Peyer's patch (tissue), 4 donors: ENCODE data around the gene SCN1B.

ENCODE experiments used
- POLR2A ChIP-seq, 2 donors: fragments of 450-650 bp; IDR thresholded peaks; one replicate each; pipeline ENCODE4 v1.5.1; 2017; ENCODE audit warnings: antibody characterized with exemption in 2 of 2, mild to moderate bottlenecking in 2 of 2, moderate library complexity in 2 of 2
- TF ChIP-seq, protein P1 (sequence below), 6 experiments: fragments of 450-650 bp in 4 of 6; fragments of 200-600 bp in 2 of 6; sonication (generic) in 1 of 6; IDR thresholded peaks; one replicate each; pipeline ENCODE4 v1.5.1; 2017 to 2019; ENCODE audit warnings: antibody characterized with exemption in 6 of 6, mild to moderate bottlenecking in 3 of 6, moderate library complexity in 1 of 6

DNA sequence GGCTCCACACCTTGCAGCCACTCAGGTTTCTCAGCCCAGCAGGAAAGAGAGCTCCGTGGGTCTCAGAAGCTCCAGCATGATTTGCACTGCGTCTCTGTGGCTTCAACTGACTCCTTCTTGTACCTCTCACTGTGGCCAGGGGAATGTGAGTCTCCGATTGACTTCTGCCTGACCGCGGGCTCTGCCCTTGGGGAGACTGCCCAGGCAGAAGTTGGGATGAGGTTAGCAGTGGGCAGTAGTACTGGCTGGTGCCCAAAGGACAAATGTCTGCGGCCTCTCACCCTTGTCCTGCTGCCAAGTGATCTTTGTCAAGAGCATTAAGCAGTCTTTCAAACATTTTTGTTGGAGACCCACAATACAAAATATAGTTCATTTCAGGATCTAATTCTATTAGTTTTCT, 50.9 kb downstream of the SCN1B start:
- TF ChIP-seq, protein P1, sequence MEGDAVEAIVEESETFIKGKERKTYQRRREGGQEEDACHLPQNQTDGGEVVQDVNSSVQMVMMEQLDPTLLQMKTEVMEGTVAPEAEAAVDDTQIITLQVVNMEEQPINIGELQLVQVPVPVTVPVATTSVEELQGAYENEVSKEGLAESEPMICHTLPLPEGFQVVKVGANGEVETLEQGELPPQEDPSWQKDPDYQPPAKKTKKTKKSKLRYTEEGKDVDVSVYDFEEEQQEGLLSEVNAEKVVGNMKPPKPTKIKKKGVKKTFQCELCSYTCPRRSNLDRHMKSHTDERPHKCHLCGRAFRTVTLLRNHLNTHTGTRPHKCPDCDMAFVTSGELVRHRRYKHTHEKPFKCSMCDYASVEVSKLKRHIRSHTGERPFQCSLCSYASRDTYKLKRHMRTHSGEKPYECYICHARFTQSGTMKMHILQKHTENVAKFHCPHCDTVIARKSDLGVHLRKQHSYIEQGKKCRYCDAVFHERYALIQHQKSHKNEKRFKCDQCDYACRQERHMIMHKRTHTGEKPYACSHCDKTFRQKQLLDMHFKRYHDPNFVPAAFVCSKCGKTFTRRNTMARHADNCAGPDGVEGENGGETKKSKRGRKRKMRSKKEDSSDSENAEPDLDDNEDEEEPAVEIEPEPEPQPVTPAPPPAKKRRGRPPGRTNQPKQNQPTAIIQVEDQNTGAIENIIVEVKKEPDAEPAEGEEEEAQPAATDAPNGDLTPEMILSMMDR (IDR thresholded peaks at IDR 0.05), result no peak
- no peak for TF ChIP-seq POLR2A (IDR thresholded peaks at IDR 0.05)
